ENCODE data around the gene UCHL1. TPM values are rescaled to one million over a fixed set of nuclear protein-coding genes. Genes with fewer than 3 reads are reported as not detected.

UCHL1 gene
- total and polyA plus RNA-seq, 8 donors = 2.7 to 198 (median 12.1) TPM

DNA sequence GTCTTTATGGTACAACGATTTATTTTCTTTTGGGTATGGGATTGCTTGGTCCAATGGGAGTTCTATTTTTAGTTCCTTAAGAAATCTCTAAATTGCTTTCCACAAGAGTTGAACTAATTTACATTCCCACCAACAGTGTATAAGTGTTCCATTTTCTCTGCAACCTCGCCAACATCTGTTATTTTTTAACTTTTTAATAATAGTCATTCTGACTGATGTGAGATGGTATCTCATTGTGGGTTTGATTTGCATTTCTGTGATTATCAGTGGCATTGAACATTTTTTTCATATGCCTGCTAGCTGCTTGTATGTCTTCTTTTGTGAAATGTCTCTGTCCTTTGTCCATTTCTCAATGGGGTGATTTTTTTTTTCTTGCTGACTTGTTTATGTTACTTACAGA is 42.8 kb downstream of the UCHL1 start:
- Histone ChIP-seq H3K9me3 (no peaks in the 10 kb centered on the region), H3K27ac (no peak overlapping the region), H3K4me3 (no peak overlapping the region), H3K36me3 (no peaks in the 10 kb centered on the region), H3K4me1 (no peaks in the 10 kb centered on the region), H3K27me3 (no peaks in the 10 kb centered on the region)
- FAIRE-seq (no peak), DNase-seq (no peak), ATAC-seq (no peak)
- intact Hi-C loops (cut with DNase I) = no loop called here
- TF ChIP-seq, protein P1, sequence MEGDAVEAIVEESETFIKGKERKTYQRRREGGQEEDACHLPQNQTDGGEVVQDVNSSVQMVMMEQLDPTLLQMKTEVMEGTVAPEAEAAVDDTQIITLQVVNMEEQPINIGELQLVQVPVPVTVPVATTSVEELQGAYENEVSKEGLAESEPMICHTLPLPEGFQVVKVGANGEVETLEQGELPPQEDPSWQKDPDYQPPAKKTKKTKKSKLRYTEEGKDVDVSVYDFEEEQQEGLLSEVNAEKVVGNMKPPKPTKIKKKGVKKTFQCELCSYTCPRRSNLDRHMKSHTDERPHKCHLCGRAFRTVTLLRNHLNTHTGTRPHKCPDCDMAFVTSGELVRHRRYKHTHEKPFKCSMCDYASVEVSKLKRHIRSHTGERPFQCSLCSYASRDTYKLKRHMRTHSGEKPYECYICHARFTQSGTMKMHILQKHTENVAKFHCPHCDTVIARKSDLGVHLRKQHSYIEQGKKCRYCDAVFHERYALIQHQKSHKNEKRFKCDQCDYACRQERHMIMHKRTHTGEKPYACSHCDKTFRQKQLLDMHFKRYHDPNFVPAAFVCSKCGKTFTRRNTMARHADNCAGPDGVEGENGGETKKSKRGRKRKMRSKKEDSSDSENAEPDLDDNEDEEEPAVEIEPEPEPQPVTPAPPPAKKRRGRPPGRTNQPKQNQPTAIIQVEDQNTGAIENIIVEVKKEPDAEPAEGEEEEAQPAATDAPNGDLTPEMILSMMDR (IDR thresholded peaks at IDR 0.05) = no peak
- 69 to 79% methylated on average over 2 of the region's 2 CpGs for WGBS, 2 donors

DNA sequence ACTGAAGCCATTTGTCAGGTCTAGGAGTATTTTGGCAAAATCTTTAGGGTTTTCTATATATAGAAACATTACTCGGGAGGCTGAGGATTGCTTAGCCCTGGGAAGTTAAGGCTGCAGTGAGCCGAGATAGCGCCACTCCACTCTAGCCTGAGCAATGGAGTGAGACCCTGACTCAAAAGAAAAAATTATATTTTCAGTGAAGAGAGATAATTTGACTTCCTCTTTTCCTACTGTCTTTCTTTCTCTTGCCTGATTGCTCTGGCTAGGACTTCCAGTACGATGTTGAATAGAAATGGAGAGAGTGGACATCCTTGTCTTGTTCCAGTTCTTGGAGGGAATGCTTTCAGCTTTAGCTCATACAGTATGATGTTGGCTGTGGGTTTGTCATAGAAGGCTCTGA is 44.4 kb downstream of the UCHL1 start:
- H3K4me3 ChIP-seq = no peak overlapping the region
- no peak overlapping the region for H3K27ac ChIP-seq
- no peak for FAIRE-seq
- H3K9me3 ChIP-seq = no peaks in the 10 kb centered on the region
- TF ChIP-seq, protein P1 (IDR thresholded peaks at IDR 0.05) = no peak
- no peaks in the 10 kb centered on the region for H3K4me1 ChIP-seq
- 82 to 91% methylated on average over 4 of the region's 4 CpGs for WGBS, 2 donors
- ATAC-seq = no peak
- H3K36me3 ChIP-seq = no peaks in the 10 kb centered on the region
- no peak for DNase-seq
- H3K27me3 ChIP-seq = no peaks in the 10 kb centered on the region
- intact Hi-C loops (cut with DNase I) = no loop called here

- intact Hi-C loops (cut with DNase I) = no loop called here
- H3K27ac ChIP-seq = no peak overlapping the region
- H3K4me3 ChIP-seq = no peak overlapping the region
- FAIRE-seq (no peak), DNase-seq (no peak), ATAC-seq (peak in 1 of 4 donors; percentile 63)
- no peaks in the 10 kb centered on the region for H3K27me3 ChIP-seq
- H3K36me3 ChIP-seq = no peaks in the 10 kb centered on the region
- 44 to 52% methylated on average over 3 of the region's 3 CpGs for WGBS, 2 donors
- H3K9me3 ChIP-seq = no peaks in the 10 kb centered on the region
- TF ChIP-seq, protein P1 (IDR thresholded peaks at IDR 0.05) = no peak
- no peaks in the 10 kb centered on the region for H3K4me1 ChIP-seq
Observed at GRCh38 chr4:41303372-41304118, 46.8 kb downstream of the UCHL1 start.

- ATAC-seq (peak in 2 of 4 donors; percentile 20 to 30), DNase-seq (no peak), FAIRE-seq (no peak)
- Histone ChIP-seq H3K4me1 (no peaks in the 10 kb centered on the region), H3K27me3 (no peaks in the 10 kb centered on the region), H3K9me3 (no peaks in the 10 kb centered on the region), H3K36me3 (no peaks in the 10 kb centered on the region), H3K27ac (no peak overlapping the region), H3K4me3 (no peak overlapping the region)
- intact Hi-C loops (cut with DNase I) = no loop called here
- TF ChIP-seq, protein P1 (IDR thresholded peaks at IDR 0.05) = no peak
- WGBS, 2 donors = 63 to 71% methylated on average over 5 of the region's 5 CpGs
Observed at GRCh38 chr4:41304221-41304620, 47.5 kb downstream of the UCHL1 start.

DNA sequence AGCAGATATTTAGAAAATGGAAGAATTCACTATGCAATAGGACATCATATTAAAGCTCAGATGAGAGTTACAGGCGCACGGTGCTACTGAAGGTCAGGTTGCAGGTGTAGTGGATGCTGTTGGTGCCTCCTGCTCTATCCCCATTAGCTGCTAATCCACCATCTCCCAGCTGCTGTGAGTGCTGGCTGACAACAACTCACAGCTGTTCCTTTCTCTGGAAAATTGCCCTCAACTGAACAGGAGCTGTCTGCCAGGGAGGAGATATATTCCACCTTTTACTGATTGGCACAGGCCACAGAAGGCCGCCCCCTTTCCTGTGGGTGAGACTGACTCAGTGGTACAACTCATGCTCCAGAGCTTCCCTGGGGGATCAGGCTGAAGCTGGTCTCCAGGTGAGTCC is 48.7 kb downstream of the UCHL1 start:
- intact Hi-C loops (cut with DNase I) = no loop called here
- TF ChIP-seq, protein P1 (IDR thresholded peaks at IDR 0.05) = no peak
- H3K27me3 ChIP-seq = no peaks in the 10 kb centered on the region
- no peaks in the 10 kb centered on the region for H3K9me3 ChIP-seq
- no peak for ATAC-seq
- no peaks in the 10 kb centered on the region for H3K4me1 ChIP-seq
- DNase-seq = no peak
- no peaks in the 10 kb centered on the region for H3K36me3 ChIP-seq
- no peak overlapping the region for H3K4me3 ChIP-seq
- WGBS, 2 donors = 61 to 82% methylated on average over 3 of the region's 3 CpGs
- FAIRE-seq = no peak
- H3K27ac ChIP-seq = no peak overlapping the region
